HS-27A (cell line): Measurements from ENCODE around the gene SLTM.
"Not testable (repeated sequence)": the region's sequence is repeated elsewhere in the genome, so short reads cannot be mapped to it uniquely, and the experiment has no call there.

Source experiments
- DNase-seq: peaks from one replicate; pipeline ENCODE4 v3.0.0-alpha.2; 2012; ENCODE audit warnings: low read depth, missing footprints

SLTM gene

GRCh38 chr15:58876306-58877106 lies 57.0 kb downstream of the SLTM start:
- DNase-seq = no peak

- DNase-seq = no peak
Measured at GRCh38 chr15:58875343-58875742, 58.1 kb downstream of the SLTM start.

DNA sequence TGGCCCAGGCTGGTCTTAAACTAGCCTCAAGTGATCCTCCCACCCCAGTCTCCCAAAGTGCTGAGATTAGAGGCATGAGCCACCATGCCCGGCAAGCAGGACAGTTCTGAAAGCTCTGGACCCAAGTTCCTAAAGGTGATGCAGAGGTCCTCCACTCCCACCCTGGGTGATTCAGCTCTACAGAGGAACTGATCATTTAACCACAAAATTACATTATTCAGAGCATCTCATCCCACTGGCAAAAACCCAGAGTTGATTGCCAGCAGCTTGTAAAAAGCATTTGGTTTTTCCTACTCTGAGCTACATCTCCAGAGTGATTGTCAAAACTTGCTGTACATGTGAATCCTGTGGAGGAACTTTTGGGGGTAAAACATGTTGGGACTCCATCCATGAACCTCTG lies 60.2 kb downstream of the SLTM start:
- DNase-seq = no peak

DNA sequence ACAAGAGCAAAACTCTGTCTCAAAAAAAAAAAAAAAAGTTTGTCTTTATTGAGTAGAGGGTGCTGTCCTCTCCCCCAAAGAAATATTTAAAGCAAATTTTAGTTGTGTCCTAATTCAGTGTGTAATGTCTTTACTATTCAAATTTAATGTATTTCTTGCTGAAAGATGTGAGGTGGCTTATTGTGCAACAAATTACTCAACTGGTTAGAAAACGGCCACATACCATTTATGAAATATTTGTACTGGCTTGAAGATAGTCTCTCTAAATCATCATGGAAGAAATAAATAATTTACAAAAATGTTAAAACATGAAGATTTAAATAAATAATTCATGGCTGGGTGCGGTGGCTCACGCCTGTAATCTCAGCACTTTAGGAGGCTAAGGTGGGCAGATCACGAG lies 63.0 kb downstream of the SLTM start:
- DNase-seq = no peak

DNA sequence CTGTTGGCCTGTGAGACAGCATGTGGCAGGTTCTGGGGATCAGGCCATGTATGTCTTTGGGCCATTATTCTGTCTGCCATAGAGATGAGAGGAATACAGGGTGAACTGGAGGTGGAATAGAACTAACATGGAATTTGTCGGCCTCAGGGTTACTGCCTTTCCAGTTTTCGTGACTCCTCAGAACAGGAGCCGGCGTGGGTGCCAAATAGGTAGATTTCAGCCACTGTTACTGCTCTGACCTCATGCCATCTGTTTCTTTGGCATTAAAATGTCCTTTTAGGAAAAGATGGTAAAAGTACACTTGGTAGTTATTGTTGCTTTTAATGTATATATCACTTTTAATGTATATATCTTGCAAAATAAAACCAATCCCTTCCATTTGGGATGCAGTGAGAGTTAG lies 65.6 kb downstream of the SLTM start:
- no peak for DNase-seq

DNA sequence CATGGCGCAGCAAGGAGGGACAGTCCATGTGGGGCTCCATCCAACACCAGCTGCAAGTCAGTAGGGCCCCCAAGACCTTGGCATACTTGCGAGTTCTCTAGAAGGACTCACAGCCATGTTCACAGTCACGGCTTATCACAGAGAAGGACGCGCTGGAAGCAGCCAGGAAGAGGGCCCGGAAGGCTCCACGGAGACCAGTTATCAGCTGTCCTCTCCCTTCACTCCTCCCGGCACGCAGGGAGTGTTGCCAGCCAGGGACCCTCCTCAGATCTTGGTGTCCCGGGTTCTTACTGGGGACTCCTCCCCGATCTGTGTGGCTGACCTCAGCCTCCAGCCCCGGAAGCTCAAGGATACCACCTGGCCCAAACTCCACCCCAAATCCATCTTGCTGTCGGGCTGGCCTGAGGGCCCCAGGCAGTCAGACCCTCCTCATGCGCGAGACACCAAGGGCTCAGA lies 68.0 kb downstream of the SLTM start:
- DNase-seq = no peak

DNA sequence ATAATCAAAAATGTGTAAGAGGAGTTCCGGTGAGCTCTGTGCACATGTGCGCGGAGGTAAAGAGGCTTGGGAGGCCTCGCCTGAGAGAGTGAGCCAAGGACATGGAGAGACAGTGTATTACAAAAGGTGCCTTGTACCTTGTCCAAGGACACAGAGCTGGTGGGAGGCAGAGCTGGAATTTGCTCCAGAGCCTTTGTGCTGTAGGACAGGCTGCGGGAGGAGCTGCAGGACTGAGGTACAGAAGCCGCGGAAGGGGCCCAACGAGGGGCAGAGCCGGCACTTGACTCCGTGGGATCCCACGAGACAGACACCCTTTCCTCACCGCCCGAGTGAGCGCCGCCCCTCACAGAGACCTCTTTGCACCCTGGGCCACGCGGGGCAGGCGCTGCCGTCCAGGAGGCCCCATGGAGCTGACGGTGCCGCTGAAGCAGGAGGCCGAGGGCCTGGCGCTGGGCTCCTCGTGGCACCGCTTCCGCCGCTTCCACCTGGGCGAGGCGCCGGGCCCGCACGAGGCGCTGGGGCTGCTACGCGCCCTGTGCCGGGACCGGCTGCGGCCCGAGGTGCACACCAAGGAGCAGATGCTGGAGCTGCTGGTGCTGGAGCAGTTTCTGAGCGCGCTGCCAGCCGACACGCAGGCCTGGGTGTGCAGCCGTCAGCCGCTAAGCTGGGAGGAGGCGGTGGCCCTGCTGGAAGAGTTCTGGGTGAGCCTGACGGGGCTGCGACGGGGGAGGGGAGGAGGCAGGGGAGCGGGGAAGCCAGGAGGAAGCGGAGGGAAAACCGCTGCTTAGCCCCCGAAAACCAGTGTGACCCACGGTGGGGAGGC lies 68.7 kb downstream of the SLTM start:
- no peak for DNase-seq

GRCh38 chr15:58862326-58862725 lies 71.2 kb downstream of the SLTM start:
- DNase-seq = no peak

- not testable (repeated sequence) for DNase-seq
Measured at GRCh38 chr15:58856621-58857020, 76.9 kb downstream of the SLTM start.

- DNase-seq = peak; percentile 17
Measured at GRCh38 chr15:58856086-58856485, 77.4 kb downstream of the SLTM start.

DNA sequence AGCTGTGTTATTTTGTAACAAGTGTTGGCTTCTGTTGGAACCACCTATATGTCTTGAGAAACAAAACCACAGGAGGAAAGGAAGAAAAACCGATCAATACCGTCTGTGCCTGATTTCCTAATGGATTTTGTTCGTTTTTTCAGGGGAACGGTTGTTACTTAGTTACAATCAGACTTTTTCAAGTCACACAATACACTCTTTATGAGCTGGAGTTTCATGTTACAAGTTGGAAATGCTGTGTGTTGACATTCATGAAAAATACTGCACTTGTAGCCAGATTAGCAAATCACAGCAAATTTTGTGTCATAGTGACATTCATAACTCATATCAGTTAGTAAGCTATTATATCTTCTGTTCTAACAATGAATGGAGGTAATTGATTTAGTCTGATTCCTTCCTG lies 78.9 kb downstream of the SLTM start:
- no peak for DNase-seq

DNA sequence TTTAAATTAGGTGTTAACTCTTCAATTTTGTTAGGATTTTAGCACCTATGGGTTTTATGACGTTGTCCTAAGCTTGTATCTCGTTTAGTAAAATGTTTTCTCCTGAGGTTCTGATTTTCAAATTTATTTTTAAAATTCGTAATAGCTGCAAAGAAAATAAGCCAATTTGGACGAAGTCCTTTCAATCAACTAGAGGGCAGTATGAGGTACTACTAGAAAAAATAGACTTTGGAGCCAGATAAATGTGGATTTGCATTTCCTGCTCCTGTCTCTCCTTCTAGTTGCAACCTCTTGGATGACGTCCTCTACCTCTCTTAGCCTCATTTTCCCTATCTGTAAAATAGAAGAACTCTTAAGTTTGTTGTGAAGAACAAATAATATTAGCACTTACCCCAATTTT lies 81.1 kb downstream of the SLTM start:
- DNase-seq = no peak

- not testable (repeated sequence) for DNase-seq
Measured at GRCh38 chr15:58851205-58851604, 82.3 kb downstream of the SLTM start.

DNA sequence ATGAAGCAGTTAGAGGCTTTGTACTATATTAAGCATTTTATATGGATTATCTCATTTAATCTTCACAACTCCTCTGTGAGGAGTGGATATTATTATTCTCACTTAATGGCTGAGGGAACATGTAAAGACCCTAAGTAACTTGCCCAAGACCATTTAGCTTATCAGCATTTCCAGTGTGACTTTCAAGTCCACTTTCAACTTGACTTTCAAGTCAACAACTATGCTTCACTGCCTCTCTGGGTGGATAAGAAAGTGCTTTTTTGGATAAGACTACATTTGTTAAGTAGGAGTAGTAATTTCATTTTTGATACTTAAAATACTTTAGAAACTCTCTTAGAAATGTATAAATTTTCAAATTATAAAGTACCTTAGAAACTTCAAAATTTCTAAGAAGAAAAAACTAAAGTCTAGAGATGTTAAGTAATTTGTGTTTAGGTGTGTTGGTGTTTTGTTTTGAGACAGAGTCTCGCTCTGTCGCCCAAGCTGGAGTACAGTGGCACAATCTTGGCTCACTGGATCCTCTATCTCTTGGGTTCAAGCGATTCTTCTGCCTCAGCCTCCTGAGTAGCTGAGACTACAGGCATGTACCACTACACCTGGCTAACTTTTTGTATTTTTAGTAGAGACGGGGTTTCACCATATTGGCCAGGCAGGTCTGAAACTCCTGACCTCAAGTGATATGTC lies 90.6 kb downstream of the SLTM start:
- DNase-seq = no peak

DNA sequence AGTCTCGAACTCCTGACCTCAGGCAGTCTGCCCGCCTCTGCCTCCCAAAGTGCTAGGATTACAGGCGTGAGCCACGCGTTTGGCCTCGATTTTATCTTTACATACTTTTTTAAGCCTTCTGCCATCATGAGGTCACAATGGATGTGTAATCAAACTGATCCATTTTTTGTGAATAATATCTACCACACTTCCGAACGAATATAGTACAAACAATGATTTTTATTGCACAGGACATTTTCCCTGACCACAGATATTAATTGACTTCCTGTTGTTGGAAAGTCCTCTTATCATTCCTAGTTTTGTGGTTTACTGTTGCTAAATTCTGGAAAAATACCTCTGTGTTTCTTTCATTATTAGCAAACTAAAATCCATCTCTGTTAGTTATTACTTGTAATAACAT lies 93.4 kb downstream of the SLTM start:
- no peak for DNase-seq

DNA sequence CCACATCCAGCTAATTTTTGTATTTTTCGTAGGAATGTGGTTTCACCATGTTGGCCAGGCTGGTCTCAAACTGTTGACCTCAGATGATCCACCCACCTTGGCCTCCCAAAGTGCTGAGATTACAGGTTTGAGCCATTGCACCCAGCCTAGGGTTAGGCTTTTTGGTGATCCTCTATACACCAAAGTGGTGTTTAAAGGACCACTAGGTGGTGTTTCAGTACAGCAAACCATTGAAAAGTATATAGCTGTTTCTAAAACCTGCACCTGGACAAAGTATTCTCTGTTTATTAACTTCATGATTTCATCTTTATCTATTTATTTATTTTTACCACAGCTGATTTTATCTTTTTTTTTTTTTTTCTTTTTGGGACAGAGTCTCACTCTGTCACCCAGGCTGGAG lies 94.0 kb downstream of the SLTM start:
- DNase-seq = no peak

DNA sequence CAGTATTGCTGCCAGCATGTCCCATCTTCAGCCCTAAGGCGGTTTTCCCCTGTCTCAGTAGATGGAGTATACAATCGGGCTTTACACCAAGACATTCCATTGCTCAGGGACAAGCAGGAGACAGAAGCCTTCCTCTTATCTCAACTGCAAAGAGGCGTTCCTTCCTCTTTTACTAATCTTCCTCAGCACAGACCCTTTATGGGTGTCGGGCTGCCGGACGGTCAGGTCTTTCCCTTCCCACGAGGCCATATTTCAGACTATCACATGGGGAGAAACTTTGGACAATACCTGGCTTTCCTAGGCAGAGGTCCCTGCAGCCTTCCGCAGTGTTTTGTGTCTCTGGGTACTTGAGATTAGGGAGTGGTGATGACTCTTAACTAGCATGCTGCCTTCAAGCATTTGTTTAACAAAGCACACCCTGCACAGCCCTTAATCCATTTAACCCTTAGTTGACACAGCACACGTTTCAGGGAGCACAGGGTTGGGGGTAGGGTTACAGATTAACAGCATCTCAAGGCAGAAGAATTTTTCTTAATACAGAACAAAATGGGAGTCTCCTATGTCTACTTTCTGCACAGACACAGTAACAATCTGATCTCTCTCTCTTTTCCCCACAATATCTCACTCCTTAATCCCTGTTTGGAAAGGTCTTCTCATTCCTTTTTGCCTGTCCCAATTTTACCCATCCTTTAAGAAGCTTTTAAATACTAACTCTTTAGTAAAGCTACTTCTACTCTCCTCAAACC lies 99.6 kb downstream of the SLTM start:
- not testable (repeated sequence) for DNase-seq

DNA sequence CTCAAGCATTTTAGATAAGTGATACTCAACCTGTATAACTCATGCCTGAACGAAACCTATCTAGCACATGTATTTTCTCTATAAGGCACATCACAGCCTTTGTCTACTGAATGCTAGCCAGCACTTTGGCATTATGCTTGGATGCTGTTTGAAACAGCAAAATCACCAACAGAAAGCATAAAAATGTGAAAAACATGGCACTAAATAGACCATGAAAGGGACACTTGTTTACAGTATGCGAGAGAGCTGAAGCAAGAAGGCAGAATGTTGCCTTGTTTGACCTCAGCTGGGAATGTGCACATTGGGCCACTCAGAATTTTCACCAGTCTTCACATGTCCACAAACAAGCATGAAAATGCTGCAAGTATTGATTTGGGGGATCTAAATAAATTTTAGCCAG lies 102.9 kb downstream of the SLTM start:
- DNase-seq = no peak
